Activated naive CD8-positive, alpha-beta T cell treated with anti-CD3 and anti-CD28 coated beads, Interleukin-2, amount 50 U/mL, for 16 hours (primary cell): Measurements from ENCODE around the gene SLC7A11.
"Not testable (repeated sequence)": the region's sequence is repeated elsewhere in the genome, so short reads cannot be mapped to it uniquely, and the experiment has no call there.

Source experiments
- DNase-seq: peaks from one replicate; pipeline ENCODE4 v3.0.0-alpha.2; 2020; ENCODE audit warnings: low read depth, low spot score

Gene SLC7A11

GRCh38 chr4:138242834-138243156 lies 646 bp upstream of the SLC7A11 start:
- DNase-seq, result no peak

GRCh38 chr4:138241281-138242075 lies 671 bp downstream of the SLC7A11 start:
- DNase-seq, result no peak

DNA sequence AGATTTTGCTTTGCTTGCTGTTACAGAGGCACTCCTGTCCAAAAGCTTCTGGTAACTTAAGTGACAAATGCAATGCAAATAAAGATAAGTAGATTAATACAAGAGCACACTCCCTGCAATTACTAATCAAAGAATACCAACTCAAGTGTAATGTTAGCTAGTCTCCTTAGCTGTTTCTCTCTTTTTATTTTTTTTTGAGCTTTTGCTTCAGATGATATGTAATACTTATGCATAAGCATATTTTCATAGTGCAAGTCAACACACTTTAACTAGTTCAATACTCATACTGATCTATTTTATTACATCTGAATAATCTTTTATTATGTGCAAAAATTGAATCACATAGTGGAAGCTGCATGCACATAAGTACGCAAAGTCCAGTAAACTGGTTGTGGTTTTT lies 2.7 kb downstream of the SLC7A11 start:
- DNase-seq, result no peak

DNA sequence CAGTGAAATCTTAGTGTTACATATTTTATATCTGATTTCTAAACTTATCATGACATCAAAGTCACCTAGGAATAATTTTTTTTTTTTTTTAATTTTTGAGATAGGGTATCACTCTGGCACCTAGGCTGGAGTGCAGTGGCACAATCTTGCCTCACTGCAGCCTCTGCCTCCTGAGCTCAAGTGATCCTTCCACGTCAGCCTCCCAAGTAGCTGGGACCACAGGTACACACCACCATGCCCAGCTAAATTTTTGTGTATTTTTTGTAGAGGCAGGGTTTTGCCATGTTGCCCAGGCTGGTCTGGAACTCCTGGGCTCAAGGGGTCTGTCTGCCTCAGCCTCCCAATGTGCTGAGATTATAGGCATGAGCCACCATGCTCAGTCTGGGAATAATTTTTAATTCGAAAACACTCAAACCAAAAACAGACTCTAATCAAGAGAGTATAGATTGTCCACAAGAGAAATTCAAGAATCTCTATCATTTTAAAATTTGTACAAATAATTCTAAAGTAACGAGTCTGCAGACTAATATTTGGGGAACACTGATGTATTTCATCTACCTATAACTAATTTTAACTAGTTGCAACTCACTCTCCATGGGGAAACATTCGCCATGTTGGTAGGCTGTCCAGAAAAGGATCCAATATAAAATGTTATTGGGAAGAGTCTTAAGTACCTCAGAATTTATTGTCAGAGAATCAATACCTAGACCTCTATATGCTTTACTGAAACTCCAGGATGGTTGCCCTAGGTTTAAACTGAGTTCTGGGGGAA lies 3.4 kb downstream of the SLC7A11 start:
- DNase-seq, result no peak

DNA sequence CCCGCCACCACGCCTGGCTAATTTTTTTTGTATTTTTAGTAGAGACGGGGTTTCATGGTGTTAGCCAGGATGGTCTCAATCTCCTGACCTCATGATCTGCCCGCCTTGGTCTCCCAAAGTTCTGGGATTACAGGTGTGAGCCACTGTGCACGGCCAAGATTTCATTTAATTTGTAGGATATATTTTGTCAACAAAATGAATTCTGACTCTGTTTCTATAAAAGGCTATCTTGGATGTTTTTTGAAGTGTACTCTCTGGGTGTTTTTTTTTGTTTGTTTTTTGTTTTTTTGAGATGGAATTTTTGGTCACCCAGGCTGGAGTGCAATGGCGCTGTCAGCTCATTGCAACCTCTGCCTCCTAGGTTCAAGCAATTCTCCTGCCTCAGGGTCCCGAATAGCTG lies 5.0 kb downstream of the SLC7A11 start:
- DNase-seq, result not testable (repeated sequence)

GRCh38 chr4:138236037-138236436 lies 6.1 kb downstream of the SLC7A11 start:
- DNase-seq, result no peak

GRCh38 chr4:138235419-138235952 lies 6.7 kb downstream of the SLC7A11 start:
- DNase-seq, result no peak

DNA sequence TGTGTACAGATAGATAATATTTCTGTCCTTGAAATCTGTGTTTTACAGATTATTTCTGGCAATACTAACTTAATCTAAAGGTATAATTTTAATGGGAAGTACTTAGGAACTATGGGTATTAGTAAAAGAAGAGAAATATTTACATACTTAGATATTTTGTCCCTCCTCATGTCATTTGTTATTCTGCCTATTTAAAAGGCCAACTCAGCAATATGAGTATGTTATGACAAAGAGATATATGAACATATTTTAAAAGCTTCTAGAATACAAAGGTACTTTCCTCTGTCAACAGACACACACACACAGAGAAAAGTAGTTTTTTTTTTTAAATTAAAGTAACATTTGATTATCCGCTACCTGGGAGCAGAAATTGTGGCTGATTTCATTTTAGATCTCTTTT lies 7.9 kb downstream of the SLC7A11 start:
- no peak for DNase-seq

DNA sequence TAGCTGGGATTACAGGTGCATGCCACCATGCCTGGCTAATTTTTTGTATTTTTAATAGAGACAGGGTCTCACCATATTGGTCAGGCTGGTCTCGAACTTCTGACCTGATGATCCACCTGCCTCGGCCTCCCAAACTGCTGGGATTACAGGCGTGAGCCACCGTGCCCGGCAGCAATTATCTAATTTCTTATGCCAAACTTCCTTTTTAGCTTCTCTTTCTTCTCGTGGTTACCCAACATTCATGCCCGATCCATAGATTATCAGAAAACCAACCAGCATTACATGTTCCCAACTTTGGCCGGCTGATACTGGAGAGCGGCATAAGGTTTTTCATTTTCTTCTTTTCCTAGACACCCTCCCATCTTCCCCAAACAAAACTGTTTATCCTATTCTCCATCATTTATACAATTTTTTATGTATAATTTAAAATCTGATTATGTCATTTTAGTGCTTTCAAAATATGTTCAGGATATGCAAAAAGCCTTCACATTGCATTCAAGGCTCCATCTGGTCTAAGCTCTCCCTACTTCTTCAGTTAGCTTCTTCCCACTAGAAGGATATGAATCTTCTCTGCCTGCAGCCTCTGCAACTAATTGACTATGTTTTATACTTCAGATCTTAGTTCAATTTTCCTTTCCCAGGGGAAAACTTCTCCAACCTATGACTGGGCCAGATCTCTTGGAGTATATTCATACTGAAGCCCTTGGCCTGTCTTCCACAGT lies 8.7 kb downstream of the SLC7A11 start:
- DNase-seq, result no peak

DNA sequence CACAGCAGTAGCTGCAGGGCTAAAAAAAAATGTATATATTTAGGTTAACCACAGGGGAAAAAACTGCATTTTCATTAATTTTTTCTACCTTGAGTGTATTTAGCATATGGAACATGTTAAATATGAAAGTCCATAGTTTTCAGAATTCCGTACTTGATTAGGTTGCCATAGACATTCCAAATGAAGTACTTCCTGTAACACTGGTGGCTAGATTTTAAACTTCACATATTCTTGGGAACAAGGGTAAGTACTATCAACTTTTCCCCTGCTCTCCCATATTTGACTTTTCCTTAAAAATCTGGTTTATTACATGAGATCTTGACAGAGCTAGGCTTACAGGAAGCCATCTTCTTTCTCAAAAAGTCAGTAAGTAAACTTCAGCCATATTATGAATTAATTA lies 9.8 kb downstream of the SLC7A11 start:
- DNase-seq, result no peak

DNA sequence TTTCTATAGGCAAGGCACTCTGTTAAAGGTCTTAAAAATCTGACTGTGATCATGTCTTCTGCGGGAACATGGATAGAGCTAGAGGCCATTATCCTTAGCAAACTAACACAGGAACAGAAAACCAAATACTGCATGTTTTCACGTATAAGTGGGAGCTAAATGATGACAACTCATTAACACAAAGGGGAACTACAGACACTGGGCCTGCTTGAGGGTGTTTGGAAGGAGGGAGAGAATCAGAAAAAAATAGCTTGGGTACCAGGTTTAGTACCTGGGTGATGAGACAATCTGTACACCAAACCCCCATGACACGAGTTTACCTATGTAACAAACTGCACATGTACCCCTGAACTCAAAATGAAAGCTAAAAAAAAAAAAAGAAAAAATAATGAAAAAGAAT lies 12.1 kb downstream of the SLC7A11 start:
- no peak for DNase-seq

DNA sequence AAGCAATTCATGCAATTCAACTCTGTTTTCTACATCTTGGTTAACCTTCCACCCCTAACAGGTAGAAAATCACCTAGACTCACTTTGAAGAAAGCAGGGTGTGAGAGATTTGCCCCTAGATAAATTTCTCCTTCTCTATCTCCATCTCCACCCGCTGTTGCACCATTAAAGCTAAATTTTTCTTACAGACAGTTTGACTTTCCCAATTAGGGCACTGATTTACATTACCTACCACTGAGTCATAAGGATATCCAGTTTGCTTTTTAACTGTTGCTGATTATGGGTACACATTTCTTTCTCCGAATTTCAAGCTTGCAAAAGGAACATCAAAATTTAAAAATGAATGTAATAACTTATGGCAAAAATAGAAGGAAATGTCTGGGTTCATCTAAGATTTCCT lies 13.0 kb downstream of the SLC7A11 start:
- no peak for DNase-seq

DNA sequence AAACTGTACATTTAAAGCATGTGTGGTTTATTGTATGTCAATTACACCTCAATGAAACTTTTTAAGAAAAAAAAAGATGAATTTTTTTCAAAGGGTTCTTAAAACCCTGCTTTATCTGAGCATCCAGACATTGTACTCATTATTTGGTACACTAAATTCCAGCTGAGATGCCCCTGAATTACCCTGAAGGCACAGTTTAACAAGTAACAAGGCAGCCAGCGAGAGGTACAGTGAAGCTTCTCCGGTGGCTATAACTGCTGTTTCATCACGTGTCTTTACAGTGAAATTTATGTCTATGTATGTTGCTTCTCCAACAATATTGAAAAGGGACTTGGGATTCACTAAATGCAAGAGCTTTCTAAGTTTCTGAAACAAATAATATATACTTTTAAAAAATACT lies 15.8 kb downstream of the SLC7A11 start:
- no peak for DNase-seq

DNA sequence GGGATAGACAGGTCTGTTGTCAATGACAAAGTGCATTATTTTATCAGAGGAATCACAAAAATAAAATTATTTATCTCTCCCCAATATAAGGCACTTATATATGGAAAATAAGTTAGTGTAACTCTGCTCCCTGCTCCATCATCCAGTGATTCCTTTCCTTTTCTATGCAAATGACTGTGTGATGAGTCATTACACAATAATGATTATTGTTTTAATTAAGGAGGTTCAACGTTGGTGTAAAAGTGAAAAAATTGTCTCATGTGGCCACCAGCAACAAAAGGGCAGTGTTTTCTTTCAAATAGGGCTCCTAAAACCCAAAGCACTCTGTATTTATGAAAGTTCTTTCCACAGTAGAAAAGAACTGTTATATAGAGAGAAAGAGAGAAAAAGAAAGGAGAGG lies 16.7 kb downstream of the SLC7A11 start:
- DNase-seq, result no peak

- no peak for DNase-seq
Observed at GRCh38 chr4:138224614-138225013, 17.5 kb downstream of the SLC7A11 start.

DNA sequence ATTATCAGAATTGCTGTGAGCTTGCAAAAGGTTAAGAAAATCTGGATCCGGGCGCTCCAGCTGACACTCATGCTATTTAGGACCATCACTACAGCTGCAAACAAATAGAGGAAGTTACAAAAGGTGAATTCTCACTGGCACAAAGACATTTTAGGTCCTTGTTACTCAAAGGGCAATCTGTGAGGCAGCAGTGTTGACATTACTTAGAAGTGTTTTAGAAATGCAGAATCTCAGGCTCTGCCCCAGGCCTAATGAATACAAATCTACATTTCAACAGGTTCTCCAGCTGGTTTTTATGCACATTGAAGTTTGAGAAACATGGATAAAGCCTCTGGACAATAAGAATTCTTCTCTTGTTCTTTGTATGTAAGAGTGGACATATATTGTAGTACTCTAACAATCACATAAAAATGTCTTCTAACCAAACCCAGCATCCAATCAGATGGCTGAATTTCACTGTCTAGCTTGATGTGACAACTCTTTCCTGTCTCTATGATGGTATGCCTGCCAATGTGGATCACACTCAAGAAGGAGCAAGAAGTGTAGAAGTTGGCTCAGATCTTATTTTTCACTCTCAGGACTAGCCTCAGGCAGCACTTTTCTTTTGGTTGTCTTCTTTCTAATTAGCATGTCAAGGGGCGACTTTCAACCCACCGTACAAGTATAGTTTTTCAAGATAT lies 18.8 kb downstream of the SLC7A11 start:
- DNase-seq, result no peak

DNA sequence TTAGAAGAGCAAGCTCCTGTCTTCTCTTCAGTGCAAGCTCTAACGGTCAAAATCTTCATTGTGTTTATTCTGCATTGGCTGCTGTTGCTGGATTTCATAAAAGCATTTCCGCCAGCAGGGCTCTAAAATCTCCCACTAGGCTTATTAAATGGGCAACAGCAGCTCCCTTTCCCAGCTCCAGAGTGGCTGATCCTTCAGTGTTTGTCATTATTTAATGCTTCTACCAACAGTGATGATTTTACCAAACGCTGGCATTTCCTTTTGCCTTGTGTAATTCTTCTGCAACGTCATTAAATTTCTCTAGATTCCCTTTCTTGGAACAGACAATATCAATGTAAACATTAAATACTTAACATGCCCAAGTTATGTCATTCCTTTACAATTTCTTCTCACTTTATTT lies 20.1 kb downstream of the SLC7A11 start:
- no peak for DNase-seq

DNA sequence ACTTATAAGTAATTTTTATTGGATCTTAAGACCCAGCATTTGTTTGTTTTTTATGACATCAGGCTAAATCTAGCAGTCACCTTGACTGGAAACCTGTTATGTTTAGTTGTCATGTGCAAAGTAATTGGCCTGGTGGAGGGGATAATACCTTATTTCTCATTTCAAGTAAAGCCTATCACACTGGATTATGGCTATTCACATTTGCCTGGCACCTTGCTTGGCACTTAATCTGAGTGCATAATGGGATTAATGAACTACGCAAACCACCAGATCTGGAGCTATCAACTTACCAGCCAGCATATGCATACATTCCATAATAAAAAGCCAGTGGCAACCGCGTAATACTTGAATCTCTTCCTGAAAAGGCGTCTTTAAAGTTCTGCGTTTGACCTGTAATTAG lies 23.2 kb downstream of the SLC7A11 start:
- DNase-seq, result no peak

DNA sequence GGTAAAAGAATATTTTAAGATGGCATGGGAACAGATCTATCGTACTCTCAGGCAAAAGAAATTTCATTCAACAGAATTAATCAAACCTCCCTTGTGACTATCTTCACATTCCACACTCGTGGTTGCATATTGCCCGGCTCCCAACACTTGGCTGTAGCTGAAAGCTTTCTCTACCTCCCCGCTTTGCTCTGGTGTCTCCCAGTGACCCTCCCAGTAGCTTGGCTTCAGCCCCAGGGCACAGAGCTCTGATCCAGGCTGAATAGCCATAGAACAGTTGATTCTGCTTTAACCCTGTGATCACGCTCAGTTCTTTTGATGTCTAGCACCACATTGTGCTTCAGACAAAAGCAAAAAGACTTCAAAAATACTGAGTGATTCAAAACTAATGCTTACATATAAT lies 24.6 kb downstream of the SLC7A11 start:
- no peak for DNase-seq

GRCh38 chr4:138216272-138216867 lies 25.8 kb downstream of the SLC7A11 start:
- DNase-seq, result no peak

GRCh38 chr4:138210576-138210975 lies 31.6 kb downstream of the SLC7A11 start:
- not testable (repeated sequence) for DNase-seq
